COLO668 (cell line): ENCODE results near the gene ZBTB16.
A peak's percentile ranks its signal among the peaks of the same experiment; 100 is the strongest.

Experiments
- DNase-seq: peaks from one replicate; lab custom pipeline; 2025; ENCODE audit not compliant: unreplicated experiment; lab: John Stamatoyannopoulos, UW

Gene ZBTB16

DNA sequence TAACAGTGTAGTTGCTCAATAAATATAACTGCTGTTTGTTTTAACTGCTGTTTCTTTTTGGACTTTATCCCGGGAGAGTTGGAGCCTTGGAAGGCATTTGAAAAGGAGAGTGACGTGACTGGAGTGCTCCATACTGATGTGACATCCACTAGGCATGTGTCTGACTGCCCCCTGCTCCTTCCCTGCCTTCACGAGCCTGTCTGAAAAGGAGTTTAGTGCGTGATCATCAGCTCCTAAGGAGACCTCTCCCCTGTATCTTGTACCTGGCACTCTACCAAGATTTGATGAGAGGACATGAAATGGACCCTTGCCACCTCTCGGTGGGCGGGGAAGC is 22.9 kb downstream of the ZBTB16 start:
- no peak for DNase-seq

DNA sequence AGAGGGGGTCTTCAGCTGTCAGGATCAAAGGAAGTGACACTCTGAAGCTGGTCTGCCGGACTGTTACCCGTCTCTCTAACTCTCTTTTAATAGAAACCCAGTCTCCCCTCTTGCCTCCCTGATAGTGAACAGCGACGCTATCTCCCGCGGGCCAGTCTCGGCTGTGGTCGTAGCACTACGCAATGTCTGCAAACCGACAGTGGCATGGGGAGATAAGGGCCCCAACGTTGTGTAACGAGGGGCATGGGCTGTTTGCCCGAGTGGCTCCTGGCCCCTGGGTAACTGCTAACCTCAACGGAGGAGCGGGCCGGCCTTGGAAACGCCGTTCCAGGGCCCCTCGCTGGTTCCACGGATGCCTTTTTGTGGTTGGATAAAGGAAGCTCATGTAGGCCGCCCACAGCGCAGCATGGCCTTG is 23.3 kb downstream of the ZBTB16 start:
- no peak for DNase-seq

DNA sequence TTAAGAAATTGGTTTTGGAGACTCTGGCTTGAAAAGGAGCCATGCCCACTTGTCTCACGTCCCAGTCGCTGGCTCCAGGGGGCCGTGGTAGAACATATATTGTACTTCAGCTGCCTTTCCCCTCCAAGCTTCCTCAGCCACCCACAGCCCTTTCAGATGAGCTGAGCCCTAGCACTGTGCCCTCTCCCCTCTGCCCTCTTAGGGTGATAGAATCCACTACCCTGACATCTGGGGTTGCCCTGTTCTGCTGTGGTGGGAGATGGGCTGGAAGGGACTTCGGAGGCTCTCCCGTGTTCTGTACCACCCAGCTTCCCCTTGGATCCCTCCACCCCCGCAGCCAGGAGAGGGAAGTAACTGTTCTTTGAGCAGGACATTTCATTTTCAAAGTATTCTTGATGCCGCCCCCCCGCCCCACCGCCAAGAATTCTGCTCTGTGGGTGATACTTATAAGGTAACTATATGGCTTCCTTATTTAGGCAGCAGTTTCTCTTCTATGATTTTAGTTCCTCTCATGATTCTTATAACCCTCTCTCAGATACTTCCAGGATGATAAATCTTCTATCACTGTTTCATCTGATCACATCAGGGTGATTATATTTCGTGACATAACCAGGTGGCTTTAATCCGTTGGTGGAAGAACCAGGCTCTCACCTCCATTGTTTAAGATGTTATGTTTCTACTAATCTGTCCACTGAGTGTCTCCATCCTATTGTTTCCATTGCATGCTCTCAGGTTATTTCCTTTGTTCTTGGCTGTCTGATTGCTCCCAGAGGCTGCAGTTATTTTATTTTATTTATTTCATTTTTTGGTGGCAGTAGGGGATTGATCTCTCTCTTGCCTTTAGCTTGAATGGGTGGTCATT is 24.1 kb downstream of the ZBTB16 start:
- no peak for DNase-seq

DNA sequence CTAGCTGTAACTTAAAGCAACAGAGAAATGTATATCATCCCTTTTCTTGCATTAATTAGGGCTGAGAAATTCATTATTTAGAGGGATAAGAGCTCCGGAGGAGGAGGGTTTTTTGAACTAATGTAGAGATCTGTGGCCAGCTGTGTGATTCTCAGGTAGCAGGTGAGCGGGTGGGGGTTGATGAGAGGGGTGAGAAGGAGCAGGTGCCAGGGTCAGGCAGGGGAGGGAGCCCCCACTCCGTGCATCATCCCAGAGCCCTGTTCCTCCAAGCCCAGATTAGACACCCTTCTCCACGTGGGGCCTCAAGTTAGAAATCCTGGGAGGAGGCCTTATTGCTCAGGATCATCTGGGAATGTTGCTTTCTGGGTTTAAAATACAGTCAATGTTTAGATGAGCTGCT is 24.9 kb downstream of the ZBTB16 start:
- DNase-seq, result peak; percentile 50

GRCh38 chr11:114085965-114086793 is 26.7 kb downstream of the ZBTB16 start:
- DNase-seq, result peak; percentile 89

DNA sequence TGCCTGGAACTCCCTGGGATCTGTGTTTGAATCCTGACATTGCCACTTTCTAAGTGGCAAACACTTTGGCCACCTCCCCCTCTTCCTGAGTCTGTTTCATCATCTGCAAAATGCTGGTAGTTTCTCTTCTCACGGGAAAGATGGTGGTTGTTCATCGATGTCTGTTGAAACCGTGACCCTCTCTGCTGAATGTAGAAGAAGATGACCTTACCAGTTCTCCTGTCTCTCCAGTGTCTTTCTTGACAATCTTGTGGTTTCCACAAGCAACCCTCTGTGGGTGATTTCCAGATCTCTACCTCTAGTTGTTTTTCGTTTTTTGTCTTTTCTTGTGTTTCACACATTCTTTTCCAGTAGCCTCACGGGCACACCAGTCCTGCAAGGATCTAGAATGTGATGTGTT is 27.5 kb downstream of the ZBTB16 start:
- no peak for DNase-seq

DNA sequence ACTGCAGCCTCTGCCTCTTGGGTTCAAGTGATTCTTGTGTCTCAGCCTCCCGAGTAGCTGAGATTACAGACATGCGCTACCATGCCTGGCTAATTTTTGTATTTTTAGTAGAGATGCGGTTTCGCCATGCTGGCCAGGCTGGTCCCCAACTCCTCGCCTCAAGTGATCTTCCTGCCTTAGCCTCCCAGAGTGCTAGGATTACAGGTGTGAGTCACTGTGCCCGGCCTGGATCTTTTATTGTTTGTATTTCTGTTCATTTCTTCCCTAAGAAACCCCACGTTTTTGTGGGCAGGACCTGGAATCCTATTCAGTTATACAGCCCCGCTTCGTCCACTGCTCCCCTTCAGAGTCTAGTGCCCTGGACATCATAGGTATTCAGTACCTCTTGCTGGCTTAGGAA is 28.7 kb downstream of the ZBTB16 start:
- DNase-seq, result no peak

GRCh38 chr11:114088836-114089235 is 29.3 kb downstream of the ZBTB16 start:
- DNase-seq, result no peak

DNA sequence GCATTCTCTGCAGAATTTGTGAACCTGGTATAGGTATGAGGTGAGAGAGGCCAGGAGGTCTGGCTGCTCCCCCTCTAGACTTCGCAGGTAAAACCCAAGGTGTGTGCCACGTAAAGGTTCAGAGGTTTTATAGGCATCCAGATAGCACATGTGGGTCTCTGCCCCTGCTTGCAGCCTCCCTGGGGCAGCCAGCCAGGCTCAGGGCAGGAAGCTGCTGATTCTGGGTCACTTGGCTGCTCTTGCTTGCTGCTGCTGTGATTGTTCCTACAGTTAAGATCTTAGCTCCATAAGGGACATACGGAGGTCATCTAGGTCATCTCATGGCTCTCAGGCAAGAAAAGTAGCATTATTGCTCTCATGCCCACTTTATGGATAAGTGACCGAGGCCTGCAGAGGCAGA is 30.2 kb downstream of the ZBTB16 start:
- no peak for DNase-seq

- no peak for DNase-seq
Measured at GRCh38 chr11:114090225-114090910, 30.9 kb downstream of the ZBTB16 start.

DNA sequence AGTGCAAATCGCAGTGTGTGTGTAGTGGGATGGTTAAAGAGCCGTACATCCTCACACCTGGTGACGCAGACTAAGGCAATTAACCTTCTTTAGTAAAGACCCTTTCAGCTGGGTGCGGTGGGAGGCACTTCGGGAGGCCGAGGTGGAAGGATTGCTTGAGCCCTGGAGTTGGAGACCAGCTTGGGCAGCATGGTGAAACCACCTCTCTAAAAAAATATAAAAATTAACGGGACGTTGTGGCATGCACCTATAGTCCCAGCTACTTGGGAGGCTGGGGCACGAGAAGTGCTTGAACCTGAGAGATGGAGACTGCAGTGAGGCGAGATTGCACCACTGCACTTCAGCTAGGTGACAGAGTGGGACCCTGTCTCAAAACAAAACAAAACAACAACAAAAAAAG is 31.5 kb downstream of the ZBTB16 start:
- DNase-seq, result no peak

DNA sequence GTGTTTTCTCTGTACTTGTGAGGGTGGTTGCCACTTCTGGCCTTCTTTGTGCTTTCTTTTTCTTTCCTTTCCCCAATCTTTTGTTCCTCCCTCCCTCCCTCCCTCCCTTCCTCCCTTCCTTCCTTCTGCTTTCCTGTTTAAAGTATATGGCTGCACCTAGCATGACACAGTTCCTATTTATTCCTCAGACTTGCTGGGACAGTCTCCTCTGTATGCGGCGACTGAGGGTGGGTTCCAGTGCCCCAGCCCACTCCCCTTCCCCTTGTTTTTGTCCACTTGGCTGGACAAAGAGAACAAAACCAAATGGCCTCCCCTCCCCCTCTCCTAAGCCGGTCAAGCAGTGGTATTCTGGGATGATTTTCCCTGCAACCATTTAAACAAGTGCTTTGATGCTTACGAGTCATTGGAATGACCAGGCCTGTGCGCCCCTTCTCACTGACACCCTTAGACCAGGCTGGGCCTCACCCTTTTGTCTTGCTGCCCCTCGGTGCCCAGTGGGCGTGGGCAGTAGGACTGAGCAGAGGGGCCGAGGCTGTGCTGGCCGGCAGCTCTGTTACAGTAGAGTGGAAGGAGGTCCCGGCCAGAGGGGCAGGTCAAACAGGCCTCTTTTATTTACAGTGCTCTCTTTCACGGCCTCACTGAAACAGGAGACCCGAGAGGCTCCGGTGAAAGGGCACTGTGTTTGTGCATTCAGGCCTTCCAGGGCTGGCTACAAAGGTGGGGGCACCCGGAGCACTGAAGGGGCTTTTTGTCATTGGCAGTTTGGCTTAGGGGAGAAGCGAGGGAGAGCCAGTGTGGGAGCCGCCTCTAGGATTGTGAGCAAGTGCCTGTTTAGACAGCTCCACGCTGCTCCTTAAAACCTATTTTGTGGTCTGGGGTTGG is 32.2 kb downstream of the ZBTB16 start:
- no peak for DNase-seq

DNA sequence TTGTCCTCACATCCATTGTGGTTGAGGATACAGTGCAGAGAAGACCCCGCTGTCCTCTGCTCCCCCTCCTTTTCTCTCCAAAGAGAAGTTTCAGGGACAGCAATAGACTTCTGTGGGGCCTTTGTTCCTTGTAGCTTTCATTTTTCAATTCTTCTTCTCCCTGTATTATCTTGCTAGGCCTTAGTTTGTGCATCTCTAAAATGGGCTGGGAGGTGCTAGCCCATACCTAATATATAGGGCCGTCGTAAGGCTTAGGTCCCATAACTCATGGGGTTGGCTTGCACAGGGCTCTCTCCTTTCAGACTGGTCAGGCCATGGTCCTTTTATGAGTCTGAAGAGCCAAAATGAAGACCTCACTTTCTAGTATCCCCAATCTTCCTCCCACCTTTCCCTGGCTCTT is 33.0 kb downstream of the ZBTB16 start:
- no peak for DNase-seq

DNA sequence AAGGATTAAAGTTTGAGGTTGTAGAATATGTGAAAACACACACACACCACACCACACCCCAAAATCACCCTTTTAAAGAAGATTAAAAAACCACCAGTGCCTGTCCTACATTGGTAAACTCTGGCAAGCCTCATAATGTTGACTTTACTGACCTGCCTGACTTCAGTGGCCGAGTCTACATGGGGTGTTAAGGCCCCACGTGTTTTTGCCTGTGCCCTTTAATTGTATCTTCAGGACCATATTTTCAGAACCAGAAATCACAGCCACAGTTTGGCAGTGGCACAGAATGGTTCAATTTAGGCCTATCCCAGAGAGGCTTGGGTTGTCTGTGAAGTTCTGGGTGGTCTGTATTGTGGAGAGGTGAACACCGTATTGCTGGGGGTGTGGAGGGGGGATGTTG is 33.4 kb downstream of the ZBTB16 start:
- DNase-seq, result no peak

DNA sequence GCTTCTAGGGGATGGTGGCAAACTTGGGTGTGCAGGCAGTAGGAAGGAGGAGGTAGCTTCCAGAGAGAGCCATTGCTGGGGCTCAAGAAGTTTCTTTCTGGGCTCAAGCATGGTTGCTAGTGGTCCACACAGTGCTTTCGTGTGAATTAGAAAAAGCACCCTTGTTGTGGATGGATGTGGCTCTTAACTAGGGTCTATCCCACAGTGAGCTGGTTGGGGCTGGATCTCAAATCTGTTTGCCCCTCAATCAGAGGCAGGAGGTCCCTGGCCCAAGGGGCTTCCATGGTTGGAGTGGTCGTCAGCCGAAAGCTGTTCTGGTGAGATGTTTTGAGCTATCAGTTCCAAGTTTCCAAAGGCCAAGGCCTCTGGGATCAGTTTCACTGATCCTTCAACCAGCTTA is 35.0 kb downstream of the ZBTB16 start:
- no peak for DNase-seq

GRCh38 chr11:114095899-114096298 is 36.4 kb downstream of the ZBTB16 start:
- DNase-seq, result no peak

DNA sequence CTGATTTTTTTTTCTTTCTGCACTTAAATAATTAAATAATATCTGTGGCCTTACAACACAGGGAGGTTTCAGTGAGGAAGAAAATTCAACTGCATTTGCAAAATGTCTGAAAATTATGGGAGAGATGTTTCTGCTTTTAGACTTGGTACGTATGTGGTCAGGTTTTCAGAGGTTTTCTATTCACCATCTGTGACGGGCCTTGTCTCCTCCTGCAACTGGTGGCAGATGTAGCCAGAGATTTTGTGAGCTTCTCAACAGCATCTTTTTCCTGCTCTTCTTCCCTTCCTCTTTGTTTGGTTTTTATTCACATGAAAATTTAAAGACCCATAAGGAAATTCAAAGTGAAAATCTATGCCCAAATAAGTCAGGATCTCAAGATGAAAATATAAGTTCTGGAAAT is 38.3 kb downstream of the ZBTB16 start:
- no peak for DNase-seq

DNA sequence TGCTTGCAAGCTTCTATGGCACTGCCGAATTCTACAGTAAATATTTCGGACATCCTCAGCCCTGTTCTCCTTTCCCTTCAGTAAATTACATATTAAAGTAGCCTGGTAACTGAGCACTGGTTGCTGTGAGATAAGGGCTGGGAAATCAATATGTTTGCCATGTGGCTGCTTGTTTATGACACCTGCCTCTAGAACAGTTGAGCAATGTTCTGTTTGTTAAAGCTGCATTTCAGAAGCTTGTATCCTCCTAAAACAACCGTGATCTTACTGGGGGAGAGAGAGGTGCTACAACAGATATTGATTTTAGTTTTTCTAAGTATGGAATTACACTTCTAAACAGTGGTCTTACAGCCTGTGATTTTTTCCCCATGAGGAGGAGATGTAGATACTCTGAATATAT is 39.4 kb downstream of the ZBTB16 start:
- DNase-seq, result peak; percentile 54

DNA sequence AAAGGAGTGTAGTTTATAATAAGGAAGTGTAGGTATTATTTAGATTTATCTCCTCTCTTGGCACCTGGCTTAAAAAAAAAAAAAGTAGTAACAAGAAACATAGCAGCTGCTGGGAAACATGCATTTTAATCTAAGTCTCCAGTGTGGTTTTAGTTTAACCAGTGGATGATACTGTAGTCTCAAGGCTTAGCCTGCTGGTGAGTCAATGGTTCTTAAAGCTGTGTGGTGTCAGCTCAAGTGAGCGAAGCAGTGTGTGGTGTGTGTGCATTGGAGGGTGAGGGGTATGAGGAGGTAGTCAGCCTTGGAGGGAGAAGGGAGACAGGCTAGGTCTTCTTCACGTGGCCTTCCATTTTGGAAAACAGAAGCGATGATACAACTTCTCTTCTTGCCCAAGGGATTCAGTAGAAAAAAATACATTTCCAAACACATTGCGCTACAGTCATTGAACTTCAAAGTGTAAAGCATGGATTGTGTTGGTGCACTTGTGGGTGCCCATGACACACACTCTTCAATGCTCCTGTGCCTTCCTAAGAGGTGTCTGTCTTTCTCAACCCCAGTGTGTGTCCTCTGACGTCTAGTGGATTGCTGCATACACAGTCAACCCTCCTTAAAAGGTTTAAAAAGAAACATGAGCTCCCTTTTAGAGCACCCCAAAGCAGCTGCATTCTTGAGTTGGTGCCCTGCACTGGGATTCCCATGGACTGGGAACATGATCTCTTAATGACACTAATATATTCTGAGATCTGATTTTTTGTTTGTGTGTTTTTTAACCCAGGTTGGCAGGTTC is 40.1 kb downstream of the ZBTB16 start:
- peak; percentile 27 for DNase-seq
